Ecto neural progenitor cell (in vitro differentiated cells): ENCODE data around the gene MLKL.
A peak's percentile ranks its signal among the peaks of the same experiment; 100 is the strongest.

Experiments
- DNase-seq: peaks from one replicate; pipeline ENCODE4 v3.0.0-alpha.2; 2018; ENCODE audit warnings: low spot score

Gene MLKL

GRCh38 chr16:74700438-74701225, at the start of gene MLKL:
Gene MLKL (minus strand): TSS chr16:74700862. CDS start chr16:74695757, 5,105 bp downstream.
- DNase-seq = no peak

DNA sequence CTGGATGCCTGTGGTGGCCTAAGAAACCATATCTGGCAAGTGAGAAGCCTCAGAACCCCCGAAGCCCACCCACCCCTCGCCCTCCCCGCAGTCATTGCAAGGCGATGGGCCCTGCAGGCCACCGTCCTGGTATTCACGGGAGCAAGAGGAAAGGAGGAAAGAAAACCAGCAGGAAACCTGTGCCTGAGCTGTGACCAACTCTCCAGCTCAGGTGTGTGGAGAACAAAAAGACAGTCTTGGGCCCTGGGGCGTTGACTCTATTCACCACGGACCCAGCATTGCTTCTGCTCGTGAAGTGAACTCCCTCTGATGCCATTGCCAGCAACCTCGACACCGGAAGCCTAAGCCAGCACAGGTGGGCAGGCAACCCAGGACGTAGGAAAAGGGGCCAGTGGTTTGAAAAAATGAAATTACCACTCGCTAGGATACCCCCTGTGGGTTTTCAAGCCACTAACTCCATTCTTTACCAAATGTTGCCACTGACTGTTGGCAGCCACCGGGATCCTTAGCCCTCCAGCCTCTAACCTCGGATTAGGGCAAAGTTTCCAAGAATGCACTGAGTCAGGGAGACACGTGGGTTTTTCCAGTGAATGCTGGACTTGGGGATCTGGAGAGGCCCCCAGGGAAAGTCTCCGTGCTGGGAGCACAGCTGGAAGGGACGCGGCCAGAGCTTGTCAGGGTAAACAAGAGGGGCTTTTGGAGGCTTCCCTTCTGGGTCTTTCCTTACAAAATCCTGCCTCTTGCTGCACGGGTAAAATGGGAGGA, 48.8 kb upstream of the MLKL start:
- DNase-seq = no peak

- DNase-seq = no peak
These were observed 48.0 kb upstream of the MLKL start for GRCh38 chr16:74748616-74749026.

DNA sequence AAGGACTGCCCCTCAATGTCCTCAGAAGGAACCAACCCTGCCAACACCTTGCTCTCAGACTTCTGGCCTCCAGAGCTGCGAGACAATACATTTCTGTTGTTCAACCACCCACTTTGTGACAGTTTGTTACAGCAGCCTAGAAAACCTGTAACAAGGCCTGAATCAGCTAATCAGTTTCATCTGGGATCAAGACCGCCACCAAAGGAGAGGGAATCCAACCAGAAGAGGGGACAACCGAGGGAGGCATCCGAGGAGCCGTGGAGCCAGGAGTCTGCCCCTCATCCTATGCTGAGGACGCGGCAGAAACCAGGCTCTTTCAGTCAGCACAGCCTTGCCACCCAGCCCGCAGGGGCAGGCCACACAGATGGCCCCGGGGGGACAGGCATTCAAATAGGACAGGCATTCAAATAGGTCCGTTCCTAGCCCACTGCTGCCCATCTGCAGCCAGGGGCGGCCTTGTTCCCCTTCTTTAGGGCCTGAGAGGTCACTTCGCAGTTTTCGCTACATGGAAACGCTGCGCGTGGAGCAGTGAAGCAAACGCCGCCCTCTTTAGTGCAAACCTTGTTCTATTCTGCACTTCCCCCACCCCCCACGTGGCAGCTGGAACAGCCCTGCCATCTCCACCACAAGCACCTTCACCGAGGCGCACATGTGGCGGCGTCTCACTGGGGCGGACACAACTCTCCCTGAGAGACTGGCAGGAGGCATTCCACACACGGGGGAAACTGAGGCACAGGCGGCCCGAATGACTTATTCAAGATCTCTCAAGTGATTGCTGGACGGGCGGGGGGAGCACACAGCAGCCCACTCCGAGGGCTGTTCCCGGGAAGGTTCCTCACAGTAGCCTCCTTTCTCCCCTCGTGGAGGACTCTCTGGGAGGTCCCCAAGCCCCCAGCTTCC, 47.3 kb upstream of the MLKL start:
- no peak for DNase-seq

- DNase-seq = no peak
These were observed 45.3 kb upstream of the MLKL start for GRCh38 chr16:74745926-74746325.

- no peak for DNase-seq
These were observed 44.5 kb upstream of the MLKL start for GRCh38 chr16:74745109-74745615.

DNA sequence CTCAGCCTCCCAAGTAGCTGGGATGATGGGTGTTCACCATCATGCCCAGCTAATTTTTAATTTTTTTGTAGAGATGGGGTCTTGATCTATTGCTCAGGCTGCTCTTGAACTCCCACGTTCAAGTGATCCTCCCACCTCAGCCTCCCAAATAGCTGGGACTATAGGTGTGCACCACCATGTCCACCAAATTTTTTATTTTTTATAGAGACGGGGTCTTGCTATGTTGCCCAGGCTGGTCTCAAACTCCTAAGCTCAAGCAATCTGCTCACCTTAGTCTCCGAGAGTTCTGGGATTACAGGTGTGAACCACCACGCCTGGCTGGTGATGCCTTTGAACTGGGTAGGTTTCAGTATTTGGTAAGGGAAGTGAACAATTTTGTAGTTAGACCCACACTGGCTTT, 43.9 kb upstream of the MLKL start:
- DNase-seq = no peak

DNA sequence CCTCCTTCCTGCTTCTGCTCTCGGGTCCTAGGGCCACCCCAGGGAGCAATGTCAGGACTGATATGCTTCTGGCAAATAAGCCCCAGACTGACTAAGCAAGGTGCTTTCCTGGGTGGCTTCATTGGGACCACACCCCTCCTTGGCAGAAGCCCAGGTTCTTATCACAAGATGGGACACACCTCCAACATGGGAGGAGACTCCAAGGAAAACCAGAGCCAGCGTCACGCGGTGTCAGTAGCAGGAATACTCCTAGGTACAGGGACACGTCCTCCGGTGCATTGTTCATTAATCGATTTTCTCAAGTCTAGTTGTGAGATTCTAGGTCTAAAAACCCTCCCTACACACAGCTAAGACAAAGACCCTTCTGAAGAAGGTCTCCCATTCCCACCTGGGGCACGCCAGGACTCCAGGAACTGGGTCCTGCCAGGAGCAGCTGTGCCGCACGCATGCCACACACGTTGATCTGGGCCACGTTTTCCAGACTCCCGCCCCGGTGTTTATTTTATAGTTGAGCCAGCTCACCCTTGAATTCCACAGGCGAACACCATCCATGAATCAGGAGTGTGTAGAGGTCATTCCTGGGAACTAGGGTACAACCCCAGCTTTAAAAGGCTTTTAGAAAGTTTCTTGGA, 43.1 kb upstream of the MLKL start:
- DNase-seq = no peak

- DNase-seq = no peak
These were observed 42.5 kb upstream of the MLKL start for GRCh38 chr16:74743045-74743667.

DNA sequence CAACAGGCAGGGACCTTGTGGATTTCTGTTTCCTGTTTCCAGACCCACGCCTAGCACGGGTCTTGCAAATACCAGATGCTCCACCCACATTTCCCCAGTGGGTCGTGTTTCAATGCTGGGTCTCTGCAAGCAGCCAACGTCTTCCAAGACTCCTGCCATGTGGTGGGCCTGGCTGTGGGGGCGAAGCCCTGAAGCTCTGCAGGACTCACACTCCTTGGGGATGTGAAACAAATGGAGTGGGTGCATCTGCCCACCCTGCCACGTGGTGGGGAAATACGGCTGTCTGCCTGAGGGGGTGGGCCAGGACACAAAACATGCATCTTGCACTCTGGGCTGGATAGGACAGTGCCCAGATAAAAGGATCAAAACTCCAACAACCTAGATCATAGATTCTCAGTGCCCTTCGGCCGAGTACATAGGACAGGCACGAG, 41.4 kb upstream of the MLKL start:
- no peak for DNase-seq

DNA sequence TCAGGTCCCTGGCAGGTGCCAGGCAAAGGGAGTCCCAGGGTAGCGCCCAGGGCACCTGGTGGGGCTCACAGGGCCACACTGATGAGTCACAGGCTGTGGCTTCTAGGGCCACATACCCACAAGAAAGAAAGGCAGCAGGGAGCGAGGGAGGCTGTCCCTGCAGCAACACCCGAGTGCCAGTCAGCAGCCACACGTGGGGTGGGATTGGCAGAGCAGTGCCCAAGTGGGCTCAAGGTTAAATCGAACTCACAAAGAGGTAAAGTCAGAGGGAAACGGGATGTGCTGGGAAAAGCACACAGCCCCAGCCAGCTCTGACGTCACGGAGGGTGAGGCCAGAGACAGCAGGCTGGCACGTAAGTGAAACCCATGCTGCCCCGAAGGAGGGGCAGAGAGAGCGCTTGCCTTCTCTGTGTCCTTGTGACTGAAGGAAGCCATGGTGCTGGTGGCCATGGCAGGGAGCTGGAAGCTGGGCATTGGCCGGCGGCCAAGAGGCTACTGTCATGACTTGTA, 40.2 kb upstream of the MLKL start:
- DNase-seq = no peak

- DNase-seq = no peak
These were observed 38.6 kb upstream of the MLKL start for GRCh38 chr16:74739275-74739674.

- DNase-seq = no peak
These were observed 38.2 kb upstream of the MLKL start for GRCh38 chr16:74738816-74739215.

DNA sequence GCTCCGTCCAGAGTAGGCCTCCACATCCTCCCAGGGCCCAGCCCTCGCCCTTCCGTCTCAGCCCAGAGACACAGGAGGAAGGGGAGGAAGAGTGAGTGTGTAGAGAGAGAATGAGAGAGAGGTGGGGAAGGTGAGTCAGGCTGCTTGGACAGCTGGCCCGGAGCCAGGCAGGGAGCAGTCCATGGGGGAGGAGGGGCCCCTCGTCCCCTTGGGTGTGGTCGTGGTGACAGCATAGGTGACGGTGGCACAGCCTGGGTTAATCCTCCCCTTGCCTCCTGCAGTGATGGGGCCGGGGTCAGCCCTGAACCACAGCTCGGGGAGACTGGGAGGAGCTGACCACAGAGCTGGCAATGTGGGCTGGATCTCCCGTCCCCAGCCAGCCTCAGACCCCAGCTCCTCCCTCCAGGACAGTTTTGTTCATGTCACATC, 37.5 kb upstream of the MLKL start:
- DNase-seq = no peak

GRCh38 chr16:74737521-74737920, 36.9 kb upstream of the MLKL start:
- DNase-seq = no peak

DNA sequence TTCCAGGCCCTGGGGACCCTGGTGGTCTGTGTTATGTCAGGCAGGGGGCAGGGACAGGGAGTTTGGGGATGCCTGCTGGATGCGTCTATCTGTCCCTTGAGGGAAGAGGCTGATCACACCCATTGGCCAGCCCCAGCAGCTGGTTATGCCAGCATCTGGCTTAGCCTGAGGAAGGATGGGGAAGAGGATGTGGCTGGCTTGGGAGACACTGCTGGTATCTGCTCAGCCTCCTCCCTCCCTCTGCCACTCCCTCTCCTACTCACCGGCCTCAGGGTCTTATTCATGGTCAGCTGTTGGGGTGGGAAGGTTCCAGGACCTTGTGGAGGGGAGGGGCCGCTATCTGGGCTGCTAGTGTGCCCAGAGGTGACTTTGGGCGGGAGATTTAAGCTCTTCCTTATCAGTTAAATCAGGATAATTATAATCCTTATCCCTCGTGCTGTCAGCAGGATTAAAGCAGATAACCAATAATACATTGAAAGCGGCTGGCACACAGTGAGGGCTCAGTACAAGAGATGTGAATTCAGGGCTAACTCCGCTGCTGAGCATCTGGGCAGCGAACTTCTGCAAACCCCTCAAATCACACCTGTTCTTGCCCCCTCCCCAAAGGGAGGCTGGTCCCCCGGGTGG, 36.0 kb upstream of the MLKL start:
- no peak for DNase-seq

DNA sequence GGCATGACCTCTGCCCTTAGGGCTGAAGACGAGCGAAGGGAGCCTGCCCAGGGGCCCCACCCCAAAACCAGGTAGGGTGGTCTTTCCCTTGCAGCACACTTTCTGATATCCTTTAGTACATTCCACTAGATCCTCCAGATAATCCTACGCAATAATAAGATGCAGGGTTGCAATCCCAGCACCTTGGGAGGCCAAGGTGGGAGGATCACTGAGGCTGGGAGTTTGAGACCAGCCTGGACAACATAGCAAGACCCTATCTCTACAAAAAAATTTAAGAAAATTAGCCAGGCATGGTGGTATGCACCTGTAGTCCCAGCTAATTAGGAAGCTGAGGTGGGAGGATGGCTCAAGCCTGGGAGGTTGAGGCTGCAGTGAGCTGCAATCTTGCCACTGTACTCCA, 34.9 kb upstream of the MLKL start:
- no peak for DNase-seq

DNA sequence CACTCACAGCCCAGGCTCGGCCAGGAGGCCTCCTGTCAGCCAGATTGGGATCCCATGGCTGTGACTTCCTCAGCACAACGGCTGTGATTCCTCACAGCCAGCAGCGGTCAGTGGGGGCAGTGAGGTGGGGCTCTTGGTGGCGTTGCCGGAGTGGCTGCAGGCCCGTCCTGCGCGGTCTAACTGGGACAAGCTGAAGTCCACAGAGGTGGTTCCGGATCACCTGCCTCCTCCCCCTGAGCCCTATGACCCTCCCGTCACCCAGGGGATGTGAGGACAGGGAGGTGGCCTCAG, 34.4 kb upstream of the MLKL start:
- DNase-seq = no peak

DNA sequence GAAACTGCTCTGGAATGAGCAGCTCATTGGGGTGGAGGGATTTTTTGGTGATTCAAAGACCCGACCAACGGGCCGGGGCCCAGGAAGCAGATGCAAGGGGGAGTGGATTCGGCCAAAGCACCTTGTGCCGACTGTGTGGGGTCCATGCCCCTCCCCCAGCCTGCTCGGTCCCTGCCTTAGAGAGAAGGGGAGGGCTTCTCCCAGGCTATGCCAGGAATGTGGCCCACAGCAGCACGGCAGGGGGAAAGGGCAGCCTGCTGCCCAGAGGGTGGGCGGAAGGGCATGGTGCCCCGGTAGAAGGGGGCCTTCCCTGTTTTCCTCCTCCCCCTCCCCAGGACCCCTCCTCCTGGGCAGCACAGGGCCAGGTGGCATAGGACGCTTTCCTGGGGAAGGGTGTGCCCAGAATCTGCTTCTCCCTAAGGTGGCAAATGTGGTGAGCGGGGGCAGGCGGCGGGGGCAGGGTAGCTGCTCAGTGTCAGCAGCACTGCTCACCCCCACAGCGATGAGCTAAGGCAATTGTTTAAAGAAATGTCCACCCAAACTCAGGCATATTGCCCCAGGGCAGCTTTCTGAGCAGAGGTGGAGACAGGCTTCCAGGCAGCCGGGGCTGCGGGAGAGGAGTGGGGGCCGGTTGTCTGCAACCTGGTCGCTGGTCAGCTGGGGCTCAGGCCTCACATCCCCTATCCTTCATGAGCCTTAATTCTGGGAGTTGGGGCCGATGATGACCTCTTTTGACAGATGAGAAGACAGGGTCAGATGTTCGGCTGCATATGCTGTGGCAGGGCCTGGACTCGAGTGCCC, 33.9 kb upstream of the MLKL start:
- peak; percentile 74 for DNase-seq
